Spleen (tissue), 11 donors: ENCODE results near the gene GRK6. TPM values are rescaled to one million over a fixed set of nuclear protein-coding genes. Genes with fewer than 3 reads are reported as not detected.

ENCODE experiments used
- DNase-seq: peaks from one replicate; pipeline ENCODE4 v3.0.0-alpha.2; 2020
- H3K27ac ChIP-seq, 8 donors: fragments of 200-600 bp; sonication (generic) in 7 of 8; 1 replicate in 4 of 8; 2 replicates in 4 of 8; pipeline versions ENCODE4 v1.5.0 to v1.8.0; 2016 to 2021; ENCODE audit warnings: inconsistent platforms in 4 of 8, mild to moderate bottlenecking in 4 of 8, moderate library complexity in 1 of 8
- H3K27me3 ChIP-seq, 7 donors: fragments of 200-600 bp; sonication (generic) in 6 of 7; replicated peaks in 1 of 7; 1 replicate in 4 of 7; 2 replicates in 3 of 7; pipeline versions ENCODE4 v1.5.0 to v1.8.0; 2016 to 2021; ENCODE audit warnings: inconsistent platforms in 3 of 7, mild to moderate bottlenecking in 1 of 7
- H3K36me3 ChIP-seq, 6 donors: fragments of 200-600 bp; sonication (generic) in 5 of 6; 1 replicate in 4 of 6; 2 replicates in 2 of 6; pipeline versions ENCODE4 v1.5.0 to v1.8.0; 2016 to 2021; ENCODE audit warnings: inconsistent platforms in 2 of 6
- H3K4me1 ChIP-seq, 6 donors: fragments of 200-600 bp; sonication (generic) in 5 of 6; 1 replicate in 3 of 6; 2 replicates in 3 of 6; pipeline versions ENCODE4 v1.5.0 to v1.8.0; 2016 to 2021; ENCODE audit warnings: inconsistent platforms in 3 of 6
- H3K4me3 ChIP-seq, 8 donors: fragments of 200-600 bp; sonication (generic) in 7 of 8; 1 replicate in 4 of 8; 2 replicates in 4 of 8; pipeline versions ENCODE4 v1.5.0 to v1.8.0; 2016 to 2021; ENCODE audit warnings: inconsistent platforms in 4 of 8, mild to moderate bottlenecking in 4 of 8, moderate library complexity in 2 of 8
- H3K9me3 ChIP-seq, 8 donors: fragments of 200-600 bp; sonication (generic) in 7 of 8; 1 replicate in 4 of 8; 2 replicates in 4 of 8; pipeline versions ENCODE4 v1.5.0 to v1.8.0; 2016 to 2021; ENCODE audit warnings: inconsistent platforms in 4 of 8
- CTCF ChIP-seq, 11 experiments: fragments of 200-600 bp in 7 of 11; fragments of 450-650 bp in 4 of 11; sonication (generic) in 4 of 11; IDR thresholded peaks in 8 of 11; conservative IDR thresholded peaks in 3 of 11; 1 replicate in 7 of 11; 2 replicates in 4 of 11; pipeline versions ENCODE4 v1.4.0 to v1.8.0; 2016 to 2021; ENCODE audit warnings: antibody characterized with exemption in 11 of 11, inconsistent platforms in 4 of 11, mild to moderate bottlenecking in 1 of 11
- POLR2A ChIP-seq, 3 donors: fragments of 450-650 bp; IDR thresholded peaks; one replicate each; pipeline ENCODE4 v1.5.1; 2017; ENCODE audit warnings: antibody characterized with exemption in 3 of 3, mild to moderate bottlenecking in 1 of 3
- POLR2AphosphoS5 ChIP-seq, 3 donors: sonication (generic); formaldehyde crosslinking; IDR thresholded peaks; one replicate each; pipeline ENCODE4 v1.5.1; 2017; ENCODE audit warnings: antibody characterized with exemption in 3 of 3
- WGBS, 5 donors: extraction: QIAGEN DNeasy Blood & Tissue Kit in 3 of 5; methylation state at CpG; one replicate each; pipeline versions ENCODE4 v1.1.5 to v1.1.7; 2013 to 2018; 5-methylcytosine and 5-hydroxymethylcytosine counted together
- intact Hi-C: fragments of 100-400 bp; cut with DNase I; formaldehyde crosslinking; loops from one replicate; pipeline ENCODE4 v1.15.0; 2023; ENCODE audit warnings: low total_unique reads
- polyA plus RNA-seq, 3 donors: library from polyadenylated mRNA; stranded (reverse); fragments of 200-250 nt; gene quantifications; one replicate each; pipeline ENCODE4 v1.2.1, GENCODE V29; 2013
- total RNA-seq, 7 donors: library from RNA; depleted of rRNA in 3 of 7; stranded (reverse); fragments of >200 nt in 3 of 7; fragmentation: NEBNext Ultra II Directional in 4 of 7; extraction: Animal tissue kit (Norgen Biotek cat#: 25700) in 4 of 7; gene quantifications; one replicate each; pipeline versions ENCODE4 v1.1.0 to v1.2.1, GENCODE V29; 2016 to 2021
- donor health status: healthy with polysubstance abuse.
- donor health status: DM: no; HTN: no; CAD: no; lungs with moderate emphysema.
- donor health status: DM: no; HTN: no; CAD: no.
- donor health status: Bipolar disorder and iron deficiency.
- donor health status: healthy.
- donor health status: DM: no; HTN: no; CAD: no.
- donor health status: DM: yes; HTN: yes; CAD: no.

GRK6 gene
- total and polyA plus RNA-seq, 10 donors, result 45.7 to 170 (median 133) TPM

GRCh38 chr5:177438468-177438867 is 12.0 kb downstream of the GRK6 start:
- no peak overlapping the region for H3K4me3 ChIP-seq
- WGBS, 5 donors, result 89 to 96% (median 95%) methylated on average over 10 of the region's 10 CpGs
- no peak for DNase-seq
- intact Hi-C loops, result no loop called here
- TF ChIP-seq POLR2A (IDR thresholded peaks at IDR 0.05) (no peak), POLR2AphosphoS5 (IDR thresholded peaks at IDR 0.05) (peak; percentile 51 to 81 (median 52)), CTCF (IDR thresholded peaks at IDR 0.05 in 8 of 11, conservative IDR thresholded peaks at IDR 0.05 in 3 of 11) (no peak)
- H3K27ac ChIP-seq, result peak overlapping the region in 3 of 8 donors; percentile 9 to 42 (median 28)
- peaks cover 12 to 100% (median 94%) of the 10 kb centered on the region in 6 donors for H3K36me3 ChIP-seq
- H3K9me3 ChIP-seq, result no peaks in the 10 kb centered on the region
- H3K27me3 ChIP-seq, result no peaks in the 10 kb centered on the region
- H3K4me1 ChIP-seq, result peaks cover 0 to 97% (median 30%) of the 10 kb centered on the region in 6 donors

- Histone ChIP-seq H3K27me3 (no peaks in the 10 kb centered on the region), H3K9me3 (no peaks in the 10 kb centered on the region), H3K27ac (peak overlapping the region in 1 of 8 donors; percentile 36), H3K4me3 (no peak overlapping the region), H3K36me3 (peaks cover 12 to 97% (median 83%) of the 10 kb centered on the region in 6 donors), H3K4me1 (peaks cover 0 to 97% (median 22%) of the 10 kb centered on the region in 6 donors)
- TF ChIP-seq POLR2A (IDR thresholded peaks at IDR 0.05), result no peak
- no peak for TF ChIP-seq POLR2AphosphoS5 (IDR thresholded peaks at IDR 0.05)
- TF ChIP-seq CTCF (IDR thresholded peaks at IDR 0.05 in 8 of 11, conservative IDR thresholded peaks at IDR 0.05 in 3 of 11), result no peak
- intact Hi-C loops, result no loop called here
- no peak for DNase-seq
- 94 to 99% (median 97%) methylated on average over 4 of the region's 4 CpGs for WGBS, 5 donors
Observed at GRCh38 chr5:177439518-177440053, 13.1 kb downstream of the GRK6 start.

GRCh38 chr5:177440211-177440989 is 13.9 kb downstream of the GRK6 start:
- 73 to 88% (median 86%) methylated on average over 12 to 24 of the region's 24 CpGs for WGBS, 5 donors
- no peak overlapping the region for H3K4me3 ChIP-seq
- no peaks in the 10 kb centered on the region for H3K27me3 ChIP-seq
- H3K27ac ChIP-seq, result peak overlapping the region in 3 of 8 donors; percentile 26 to 36 (median 28)
- no peak for DNase-seq
- TF ChIP-seq POLR2AphosphoS5 (IDR thresholded peaks at IDR 0.05), result peak; percentile 35 to 70 (median 36)
- TF ChIP-seq POLR2A (IDR thresholded peaks at IDR 0.05), result no peak
- no peak for TF ChIP-seq CTCF (IDR thresholded peaks at IDR 0.05 in 8 of 11, conservative IDR thresholded peaks at IDR 0.05 in 3 of 11)
- peaks cover under 1 to 97% (median 26%) of the 10 kb centered on the region in 6 donors for H3K4me1 ChIP-seq
- H3K9me3 ChIP-seq, result no peaks in the 10 kb centered on the region
- H3K36me3 ChIP-seq, result peaks cover 12 to 89% (median 74%) of the 10 kb centered on the region in 6 donors
- intact Hi-C loops, result no loop called here
